ENCODE measurements around the gene C9orf153. TPM values are rescaled to one million over a fixed set of nuclear protein-coding genes. Genes with fewer than 3 reads are reported as not detected.

Gene C9orf153
- polyA plus RNA-seq, 1 of the 3 experiments (the other 2 are of a cell fraction) = 0.03 TPM

DNA sequence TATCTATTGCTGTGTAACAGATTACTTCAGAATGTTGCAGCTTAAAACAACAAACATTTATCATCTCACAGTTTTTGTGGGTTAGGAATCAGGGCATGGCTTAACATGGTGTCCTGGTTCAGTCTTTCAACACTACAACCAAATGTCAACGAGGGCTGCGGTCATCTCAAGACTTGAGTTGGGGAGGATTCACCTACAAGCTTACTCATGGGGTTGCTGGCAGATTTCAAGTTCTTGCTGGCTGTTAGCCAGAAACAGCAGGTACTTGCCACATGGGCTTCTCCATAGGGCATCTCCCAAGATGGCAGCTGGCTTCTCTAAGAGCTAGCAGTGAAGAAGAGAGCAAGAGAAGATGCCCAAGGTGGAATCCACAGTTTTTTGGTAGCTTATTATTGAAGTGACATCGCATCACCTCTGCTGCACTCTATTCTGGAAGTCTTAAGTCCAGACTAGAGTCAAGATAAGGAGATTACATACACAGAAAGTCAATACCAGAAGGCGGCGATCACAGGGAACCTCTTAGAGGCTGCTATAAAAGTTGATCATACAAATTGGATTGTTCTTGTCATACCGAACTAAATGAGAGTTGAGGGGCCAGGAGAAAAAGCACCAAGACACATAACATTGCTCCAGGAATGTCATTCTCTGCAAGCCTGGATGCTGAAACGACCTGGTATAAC, 42.2 kb downstream of the C9orf153 start (continued):
- TF ChIP-seq, protein P1, sequence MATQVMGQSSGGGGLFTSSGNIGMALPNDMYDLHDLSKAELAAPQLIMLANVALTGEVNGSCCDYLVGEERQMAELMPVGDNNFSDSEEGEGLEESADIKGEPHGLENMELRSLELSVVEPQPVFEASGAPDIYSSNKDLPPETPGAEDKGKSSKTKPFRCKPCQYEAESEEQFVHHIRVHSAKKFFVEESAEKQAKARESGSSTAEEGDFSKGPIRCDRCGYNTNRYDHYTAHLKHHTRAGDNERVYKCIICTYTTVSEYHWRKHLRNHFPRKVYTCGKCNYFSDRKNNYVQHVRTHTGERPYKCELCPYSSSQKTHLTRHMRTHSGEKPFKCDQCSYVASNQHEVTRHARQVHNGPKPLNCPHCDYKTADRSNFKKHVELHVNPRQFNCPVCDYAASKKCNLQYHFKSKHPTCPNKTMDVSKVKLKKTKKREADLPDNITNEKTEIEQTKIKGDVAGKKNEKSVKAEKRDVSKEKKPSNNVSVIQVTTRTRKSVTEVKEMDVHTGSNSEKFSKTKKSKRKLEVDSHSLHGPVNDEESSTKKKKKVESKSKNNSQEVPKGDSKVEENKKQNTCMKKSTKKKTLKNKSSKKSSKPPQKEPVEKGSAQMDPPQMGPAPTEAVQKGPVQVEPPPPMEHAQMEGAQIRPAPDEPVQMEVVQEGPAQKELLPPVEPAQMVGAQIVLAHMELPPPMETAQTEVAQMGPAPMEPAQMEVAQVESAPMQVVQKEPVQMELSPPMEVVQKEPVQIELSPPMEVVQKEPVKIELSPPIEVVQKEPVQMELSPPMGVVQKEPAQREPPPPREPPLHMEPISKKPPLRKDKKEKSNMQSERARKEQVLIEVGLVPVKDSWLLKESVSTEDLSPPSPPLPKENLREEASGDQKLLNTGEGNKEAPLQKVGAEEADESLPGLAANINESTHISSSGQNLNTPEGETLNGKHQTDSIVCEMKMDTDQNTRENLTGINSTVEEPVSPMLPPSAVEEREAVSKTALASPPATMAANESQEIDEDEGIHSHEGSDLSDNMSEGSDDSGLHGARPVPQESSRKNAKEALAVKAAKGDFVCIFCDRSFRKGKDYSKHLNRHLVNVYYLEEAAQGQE (IDR thresholded peaks at IDR 0.05; ENCODE audit: low read depth, low read length) = no peak
- TF ChIP-seq YY1 (IDR thresholded peaks at IDR 0.05; ENCODE audit: low read depth) (no peak), NRF1 (IDR thresholded peaks at IDR 0.05; ENCODE audit: low read depth, low read length) (no peak), ELF1 (IDR thresholded peaks at IDR 0.05) (no peak)

- POLR2A ChIA-PET = no interaction called here
- Histone ChIP-seq H3F3A (replicated peaks; ENCODE audit: insufficient read depth) (no peaks in the 10 kb centered on the region), H3K79me2 (ENCODE audit: insufficient read depth) (no peaks in the 10 kb centered on the region)
These were observed 52.3 kb downstream of the C9orf153 start for GRCh38 chr9:86207193-86207592.

DNA sequence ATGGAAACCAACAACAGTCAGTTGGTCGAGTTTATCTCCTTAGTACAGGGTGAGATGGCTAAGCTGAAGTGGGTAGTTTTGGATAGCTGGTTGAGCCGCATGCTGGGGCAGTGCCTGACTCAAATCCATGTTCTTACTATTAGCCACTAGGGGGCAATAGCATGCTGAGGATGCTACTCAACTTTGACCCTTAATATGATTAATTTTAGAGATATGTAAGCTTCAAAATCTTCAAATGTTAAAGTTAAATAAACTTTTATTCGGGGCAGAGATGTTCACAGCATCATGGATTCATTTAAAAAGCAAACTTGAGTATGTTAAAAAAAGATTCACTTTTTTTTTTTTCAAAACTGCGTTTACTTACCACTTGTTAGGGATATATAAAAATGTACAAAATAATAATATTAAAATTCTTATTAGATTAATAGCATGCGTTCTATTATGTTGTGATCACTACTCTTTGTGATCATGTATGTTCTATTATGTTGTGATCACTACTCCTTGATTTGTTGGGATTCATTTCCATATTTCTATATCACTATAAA, 57.0 kb downstream of the C9orf153 start:
- Histone ChIP-seq H3K27me3 (ENCODE audit: insufficient read depth) (no peaks in the 10 kb centered on the region), H3F3A (replicated peaks; ENCODE audit: insufficient read depth) (no peaks in the 10 kb centered on the region), H3K4me3 (ENCODE audit: low read depth in 2 of 2, low read length in 1 of 2) (peak overlapping the region in 1 of 2 experiments; percentile 22; a peak in 1 of 4 replicates), H3K27ac (ENCODE audit: low read depth in 2 of 2, low read length in 1 of 2) (no peak overlapping the region), H3K9me2 (no peaks in the 10 kb centered on the region), H3K4me1 (ENCODE audit: control insufficient read depth in 1 of 2, insufficient read depth in 2 of 2, low read depth in 1 of 2, low read length in 1 of 2) (peaks cover 0 to 3% of the 10 kb centered on the region in 2 experiments; a peak in 1 of 4 replicates), H3K9me3 (no peaks in the 10 kb centered on the region), H3K79me2 (ENCODE audit: insufficient read depth) (no peaks in the 10 kb centered on the region), H4K20me1 (ENCODE audit: insufficient read depth) (no peaks in the 10 kb centered on the region), H3K36me3 (replicated peaks in 1 of 2; ENCODE audit: control insufficient read depth in 1 of 2, insufficient read depth in 2 of 2, low read length in 1 of 2) (no peaks in the 10 kb centered on the region), H3K9ac (no peak overlapping the region), H2AFZ (ENCODE audit: low read depth) (no peak overlapping the region), H3K4me2 (no peak overlapping the region)
- DNase-seq = peak; percentile 56
- WGBS (ENCODE audit: low lambda C conversion rate) = 20% methylated on average over 5 of the region's 5 CpGs
- ChIA-PET POLR2A (interaction anchor here (0.7 kb wide), 2 partner anchors 212 to 744 kb away, joined by 4 to 5 read pairs; no protein-coding TSS in a partner anchor), CTCF (interaction anchor here (0.5 to 3.8 kb wide), 54 partner anchors 9 to 1874 kb away, joined by 3 to 30 read pairs (median 4); partner anchors contain the start of genes GOLM1 and ISCA1)
- no peak for TF ChIP-seq MEF2A (IDR thresholded peaks at IDR 0.05; ENCODE audit: borderline replicate concordance, low read depth)
- no peak for TF ChIP-seq SIN3A (IDR thresholded peaks at IDR 0.05; ENCODE audit: borderline replicate concordance, low read depth, low read length)
- TF ChIP-seq NFIC (IDR thresholded peaks at IDR 0.05; ENCODE audit: borderline replicate concordance) = no peak
- TF ChIP-seq, protein P2, sequence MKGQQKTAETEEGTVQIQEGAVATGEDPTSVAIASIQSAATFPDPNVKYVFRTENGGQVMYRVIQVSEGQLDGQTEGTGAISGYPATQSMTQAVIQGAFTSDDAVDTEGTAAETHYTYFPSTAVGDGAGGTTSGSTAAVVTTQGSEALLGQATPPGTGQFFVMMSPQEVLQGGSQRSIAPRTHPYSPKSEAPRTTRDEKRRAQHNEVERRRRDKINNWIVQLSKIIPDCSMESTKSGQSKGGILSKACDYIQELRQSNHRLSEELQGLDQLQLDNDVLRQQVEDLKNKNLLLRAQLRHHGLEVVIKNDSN (IDR thresholded peaks at IDR 0.05; ENCODE audit: borderline replicate concordance, low read depth) = no peak
- no peak for TF ChIP-seq ZBTB33 (IDR thresholded peaks at IDR 0.05; ENCODE audit: borderline replicate concordance, low read depth)
- no peak for TF ChIP-seq FOXM1 (IDR thresholded peaks at IDR 0.05; ENCODE audit: low read depth)
- TF ChIP-seq TEAD4 (IDR thresholded peaks at IDR 0.05; ENCODE audit: borderline replicate concordance, insufficient read depth) = no peak
- peak; percentile 79 for TF ChIP-seq RAD21 (IDR thresholded peaks at IDR 0.05; ENCODE audit: low read length)
- TF ChIP-seq YY1 (IDR thresholded peaks at IDR 0.05; ENCODE audit: low read depth) = no peak
- no peak for TF ChIP-seq EZH2phosphoT487 (IDR thresholded peaks at IDR 0.05; ENCODE audit: borderline replicate concordance, low read depth)
- TF ChIP-seq, protein P3, sequence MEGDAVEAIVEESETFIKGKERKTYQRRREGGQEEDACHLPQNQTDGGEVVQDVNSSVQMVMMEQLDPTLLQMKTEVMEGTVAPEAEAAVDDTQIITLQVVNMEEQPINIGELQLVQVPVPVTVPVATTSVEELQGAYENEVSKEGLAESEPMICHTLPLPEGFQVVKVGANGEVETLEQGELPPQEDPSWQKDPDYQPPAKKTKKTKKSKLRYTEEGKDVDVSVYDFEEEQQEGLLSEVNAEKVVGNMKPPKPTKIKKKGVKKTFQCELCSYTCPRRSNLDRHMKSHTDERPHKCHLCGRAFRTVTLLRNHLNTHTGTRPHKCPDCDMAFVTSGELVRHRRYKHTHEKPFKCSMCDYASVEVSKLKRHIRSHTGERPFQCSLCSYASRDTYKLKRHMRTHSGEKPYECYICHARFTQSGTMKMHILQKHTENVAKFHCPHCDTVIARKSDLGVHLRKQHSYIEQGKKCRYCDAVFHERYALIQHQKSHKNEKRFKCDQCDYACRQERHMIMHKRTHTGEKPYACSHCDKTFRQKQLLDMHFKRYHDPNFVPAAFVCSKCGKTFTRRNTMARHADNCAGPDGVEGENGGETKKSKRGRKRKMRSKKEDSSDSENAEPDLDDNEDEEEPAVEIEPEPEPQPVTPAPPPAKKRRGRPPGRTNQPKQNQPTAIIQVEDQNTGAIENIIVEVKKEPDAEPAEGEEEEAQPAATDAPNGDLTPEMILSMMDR (IDR thresholded peaks at IDR 0.05) = peak; percentile 89

More at GRCh38 chr9:86207193-86207592, 52.3 kb downstream of the C9orf153 start:
- 28% methylated on average over 5 of the region's 5 CpGs for WGBS (ENCODE audit: low lambda C conversion rate)
- CTCF ChIA-PET = interaction anchor here (1.1 to 1.6 kb wide), 2 partner anchors 11 to 55 kb away, joined by 3 to 4 read pairs; no protein-coding TSS in a partner anchor
- Histone ChIP-seq H4K20me1 (ENCODE audit: insufficient read depth) (no peaks in the 10 kb centered on the region), H3K4me3 (ENCODE audit: low read depth in 2 of 2, low read length in 1 of 2) (no peak overlapping the region), H3K27ac (ENCODE audit: low read depth in 2 of 2, low read length in 1 of 2) (no peak overlapping the region), H3K9ac (no peak overlapping the region), H3K4me2 (no peak overlapping the region), H3K36me3 (replicated peaks in 1 of 2; ENCODE audit: control insufficient read depth in 1 of 2, insufficient read depth in 2 of 2, low read length in 1 of 2) (no peaks in the 10 kb centered on the region), H3K27me3 (ENCODE audit: insufficient read depth) (no peaks in the 10 kb centered on the region), H3K9me2 (no peaks in the 10 kb centered on the region), H2AFZ (ENCODE audit: low read depth) (no peak overlapping the region), H3K4me1 (ENCODE audit: control insufficient read depth in 1 of 2, insufficient read depth in 2 of 2, low read depth in 1 of 2, low read length in 1 of 2) (peaks cover 0 to 3% of the 10 kb centered on the region in 2 experiments; a peak in 1 of 4 replicates), H3K9me3 (no peaks in the 10 kb centered on the region)
- TF ChIP-seq NFIC (IDR thresholded peaks at IDR 0.05; ENCODE audit: borderline replicate concordance) (no peak), GATA2 (CRISPR knock-in tag; IDR thresholded peaks at IDR 0.05) (peak; percentile 65; the same call in 1 of the 2 replicates), EP300 (IDR thresholded peaks at IDR 0.05; ENCODE audit: borderline replicate concordance in 1 of 2, low read depth in 1 of 2, low read length in 1 of 2) (peak in 1 of 2 experiments; percentile 25; a peak in 1 of 4 replicates), ELF1 (IDR thresholded peaks at IDR 0.05) (no peak)
- DNase-seq = no peak
